GM18909 (cell line): ENCODE data around the gene TPTE2.
"Not testable (repeated sequence)": the region's sequence is repeated elsewhere in the genome, so short reads cannot be mapped to it uniquely, and the experiment has no call there.

Experiments
- ATAC-seq: cut with Tn5 transposase; IDR thresholded peaks from one replicate; pipeline ENCODE4 v1.9.1; 2021; ENCODE audit warnings: mild to moderate bottlenecking; ENCODE audit not compliant: unreplicated experiment, poor library complexity

The TPTE2 gene

DNA sequence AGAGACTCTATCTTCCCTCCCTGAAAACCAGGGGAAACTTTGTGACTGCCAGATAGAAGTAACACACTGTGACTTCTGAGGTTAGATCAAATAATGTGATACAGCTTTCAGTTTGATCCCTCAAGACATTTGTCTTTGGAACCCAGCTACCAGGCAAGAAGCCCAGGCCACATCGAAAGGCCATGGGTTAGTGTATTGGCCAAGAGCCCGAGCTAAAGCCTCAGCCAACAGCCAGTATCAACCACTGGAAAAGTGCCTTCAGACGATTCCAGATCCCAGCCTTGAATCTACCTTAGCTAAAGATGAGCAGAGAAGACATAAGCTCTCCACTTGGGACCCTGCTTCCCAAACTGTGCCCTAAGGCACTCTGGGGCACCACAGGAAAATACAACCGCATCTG, 10.9 kb upstream of the TPTE2 start:
- ATAC-seq = no peak

GRCh38 chr13:19567820-19568534, 6.6 kb upstream of the TPTE2 start:
- ATAC-seq = peak; percentile 88

GRCh38 chr13:19561585-19561984, 253 bp upstream of the TPTE2 start:
- no peak for ATAC-seq

- ATAC-seq = not testable (repeated sequence)
These were observed 660 bp downstream of the TPTE2 start for GRCh38 chr13:19560672-19561071.

- not testable (repeated sequence) for ATAC-seq
These were observed 1.6 kb downstream of the TPTE2 start for GRCh38 chr13:19559739-19560138.

GRCh38 chr13:19557287-19557686, 4.0 kb downstream of the TPTE2 start:
- not testable (repeated sequence) for ATAC-seq

DNA sequence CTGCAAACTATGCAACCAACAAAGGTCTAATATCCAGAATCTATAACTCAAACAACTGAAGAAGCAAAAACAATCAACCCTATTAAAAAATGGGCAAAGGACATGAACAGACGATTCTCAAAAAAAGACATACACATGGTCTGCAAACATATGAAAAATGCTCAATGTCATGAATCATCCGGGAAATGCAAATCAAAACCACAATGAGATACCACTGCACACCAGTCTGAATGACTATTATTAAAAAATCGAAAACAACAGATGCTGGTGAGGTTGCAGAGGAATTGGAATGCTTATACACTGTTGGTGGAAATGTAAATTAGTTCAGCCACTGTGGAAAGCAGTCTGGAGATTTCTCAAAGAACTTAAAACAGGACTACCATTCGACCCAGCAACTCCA, 12.1 kb downstream of the TPTE2 start:
- ATAC-seq = not testable (repeated sequence)

DNA sequence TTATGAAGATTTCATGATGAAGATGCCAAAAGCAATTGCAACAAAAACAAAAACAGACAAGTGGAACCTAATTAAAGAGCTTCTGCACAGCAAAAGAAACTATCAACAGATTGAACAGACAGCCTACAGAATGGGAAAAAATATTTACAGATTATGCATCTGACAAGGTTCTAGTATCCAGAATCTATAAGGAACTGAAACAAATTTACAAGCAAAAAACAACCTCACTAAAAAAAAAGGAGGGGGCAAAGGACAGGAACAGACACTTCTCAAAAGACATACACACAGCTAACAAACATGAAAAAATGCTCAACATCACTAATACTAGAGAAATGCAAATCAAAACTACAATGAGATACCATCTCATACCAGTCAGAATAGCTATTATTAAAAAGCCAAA, 35.7 kb downstream of the TPTE2 start:
- ATAC-seq = not testable (repeated sequence)

DNA sequence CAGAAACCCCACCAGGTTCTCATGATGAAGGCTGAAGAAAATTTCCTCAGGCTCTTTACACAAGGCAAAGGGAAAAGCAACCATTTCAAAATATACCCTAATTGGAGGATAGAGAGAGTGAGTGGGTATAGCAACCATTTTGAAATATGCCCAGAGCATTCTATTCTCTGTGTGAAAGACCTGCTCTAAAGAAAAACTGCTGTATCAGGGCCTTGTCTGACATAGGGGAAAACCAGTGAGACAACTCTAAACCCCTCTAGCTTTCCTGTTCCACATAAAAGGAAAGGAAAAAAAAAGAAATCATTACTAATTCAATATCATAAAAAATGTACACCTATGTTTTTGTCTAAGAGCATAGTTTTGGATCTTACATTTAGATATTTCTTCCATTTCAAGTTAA, 42.3 kb downstream of the TPTE2 start:
- ATAC-seq = no peak

DNA sequence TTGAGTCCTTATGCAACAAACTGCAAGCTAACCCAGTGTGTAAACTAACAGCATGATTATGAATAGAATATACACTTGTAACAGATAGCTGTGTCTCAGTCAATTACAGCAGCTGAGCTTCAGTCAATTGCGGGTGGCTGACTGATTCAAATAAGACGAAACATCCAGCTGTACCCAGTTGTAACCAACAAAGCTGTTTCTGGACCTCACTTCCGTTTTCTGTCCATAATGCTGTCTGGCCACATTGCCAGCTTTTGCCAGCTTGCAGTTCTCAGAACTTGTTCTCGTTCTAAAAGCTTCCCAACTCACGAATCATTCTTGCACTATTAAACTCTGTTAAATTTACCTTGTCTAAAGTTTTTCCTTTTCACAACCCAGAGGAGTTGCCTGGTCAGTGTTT, 53.7 kb downstream of the TPTE2 start:
- not testable (repeated sequence) for ATAC-seq

DNA sequence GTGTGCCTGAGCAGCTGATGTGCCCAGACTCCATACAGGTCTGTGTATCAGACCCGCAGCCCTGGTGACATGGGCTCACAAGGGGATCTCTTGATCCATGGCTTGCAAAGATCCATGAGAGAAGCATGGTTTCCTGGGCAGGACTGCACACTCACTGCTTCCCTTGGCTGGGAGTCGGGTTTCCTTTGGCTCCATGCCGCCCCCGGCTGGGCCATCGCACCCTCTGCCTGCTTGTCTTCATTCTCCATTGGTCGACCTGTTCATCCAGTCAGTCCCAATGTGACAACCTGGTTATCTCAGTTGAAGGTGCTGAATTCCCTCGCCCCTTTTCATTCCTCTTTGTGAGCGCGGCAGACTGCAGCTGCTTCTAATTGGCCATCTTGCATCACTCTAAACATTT, 101.2 kb downstream of the TPTE2 start:
- not testable (repeated sequence) for ATAC-seq

DNA sequence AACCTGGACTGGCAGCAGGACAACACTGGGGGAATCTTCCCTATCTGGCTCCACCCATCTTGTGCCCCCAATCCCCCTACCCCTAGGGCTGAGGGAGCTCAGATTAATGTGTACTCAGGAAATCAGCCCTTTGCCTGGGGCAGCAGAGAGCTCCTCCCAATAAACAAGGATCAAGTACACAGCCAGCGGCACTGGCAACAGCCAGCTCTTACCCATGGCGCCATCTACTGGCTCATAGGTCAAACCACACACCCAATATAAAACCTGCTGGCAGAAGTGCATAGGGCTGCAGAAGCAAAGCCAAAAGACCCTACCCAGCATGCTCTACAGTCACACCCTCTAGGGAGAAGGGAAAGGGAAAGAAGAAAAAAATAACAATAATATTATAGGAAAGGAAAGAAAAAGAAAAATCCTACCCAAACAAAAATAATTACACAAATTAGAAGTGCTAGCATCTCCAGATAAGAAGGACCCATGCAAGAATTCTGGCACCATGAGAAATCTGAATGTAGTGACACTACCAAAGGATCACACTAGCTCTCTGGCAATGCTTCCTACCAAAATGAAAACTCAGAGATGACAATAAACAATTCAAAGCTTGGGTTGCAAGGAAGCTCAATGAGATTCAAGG, 122.2 kb downstream of the TPTE2 start:
- not testable (repeated sequence) for ATAC-seq

- ATAC-seq = not testable (repeated sequence)
These were observed 123.6 kb downstream of the TPTE2 start for GRCh38 chr13:19437780-19438179.

DNA sequence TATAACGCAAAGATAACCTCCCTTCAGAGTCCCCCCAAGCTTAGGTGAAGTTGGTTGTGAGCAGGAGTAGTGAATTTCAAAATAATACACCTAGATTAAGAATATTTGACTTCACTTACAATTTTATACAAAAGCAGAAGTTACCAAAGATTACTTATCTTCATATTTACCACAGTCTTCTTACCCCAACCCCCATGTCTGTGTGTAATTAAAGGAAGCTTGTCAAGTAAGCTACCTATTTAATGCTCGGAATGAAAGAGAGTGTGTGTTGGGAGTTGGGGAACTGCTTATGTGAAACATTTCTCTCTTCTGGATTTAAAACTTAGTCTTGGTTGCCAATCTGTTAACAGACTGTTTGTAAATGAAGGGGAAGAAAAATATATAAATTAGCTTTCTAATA, 139.1 kb downstream of the TPTE2 start:
- not testable (repeated sequence) for ATAC-seq

GRCh38 chr13:19412494-19412893, 148.8 kb downstream of the TPTE2 start:
- not testable (repeated sequence) for ATAC-seq

- ATAC-seq = not testable (repeated sequence)
These were observed 178.4 kb downstream of the TPTE2 start for GRCh38 chr13:19382746-19383511.

GRCh38 chr13:19382111-19382510, 179.2 kb downstream of the TPTE2 start:
- no peak for ATAC-seq
